Stimulated activated CD8-positive, alpha-beta memory T cell treated with anti-CD3 and anti-CD28 coated beads, Interleukin-12 subunit alpha, Interleukin-12 subunit beta, amount 100 ng/mL, for 24 hours (primary cell): ENCODE measurements around the gene IRAK2.

Source experiments
- DNase-seq: peaks from one replicate; pipeline ENCODE4 v3.0.0-alpha.2; 2020; ENCODE audit errors: extremely low read depth

IRAK2 gene

DNA sequence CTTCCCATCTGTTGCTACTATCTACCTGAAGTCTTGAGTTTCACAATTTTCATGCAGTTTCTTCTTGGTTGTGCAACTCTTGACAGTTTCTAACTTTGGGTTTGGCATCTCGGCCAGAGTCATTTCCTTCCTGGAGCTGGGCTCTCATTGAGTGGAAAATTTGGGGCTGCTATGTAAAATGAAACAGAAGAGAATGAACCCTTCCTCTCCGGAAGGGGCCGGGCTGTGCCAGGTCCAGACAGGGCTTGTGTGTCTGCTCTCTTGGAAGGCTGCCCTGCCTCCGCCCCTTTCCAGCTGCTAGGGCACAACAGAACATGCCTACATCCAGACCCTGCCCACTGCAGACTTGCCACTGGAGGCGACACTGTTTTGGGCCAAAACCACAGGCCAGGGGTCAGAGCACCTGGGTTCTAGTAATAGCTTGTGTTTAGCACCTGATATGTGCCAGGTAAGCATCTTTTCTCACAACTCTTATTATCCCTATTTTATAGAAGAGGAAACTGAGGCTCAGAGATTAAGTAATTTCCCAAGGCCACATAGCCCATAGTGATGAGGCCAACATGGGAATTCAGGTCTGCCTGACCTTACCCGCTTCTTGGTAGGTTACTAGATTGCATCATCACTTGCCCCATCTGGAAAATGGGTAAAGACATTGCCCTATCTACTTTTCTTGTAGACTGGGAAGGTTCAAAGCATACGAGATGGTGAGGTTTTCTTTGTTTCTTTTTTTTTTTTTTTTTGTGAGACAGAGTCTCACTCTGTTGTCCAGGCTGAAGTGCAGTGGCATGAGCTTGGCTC lies 25.0 kb downstream of the IRAK2 start:
- DNase-seq: no peak

DNA sequence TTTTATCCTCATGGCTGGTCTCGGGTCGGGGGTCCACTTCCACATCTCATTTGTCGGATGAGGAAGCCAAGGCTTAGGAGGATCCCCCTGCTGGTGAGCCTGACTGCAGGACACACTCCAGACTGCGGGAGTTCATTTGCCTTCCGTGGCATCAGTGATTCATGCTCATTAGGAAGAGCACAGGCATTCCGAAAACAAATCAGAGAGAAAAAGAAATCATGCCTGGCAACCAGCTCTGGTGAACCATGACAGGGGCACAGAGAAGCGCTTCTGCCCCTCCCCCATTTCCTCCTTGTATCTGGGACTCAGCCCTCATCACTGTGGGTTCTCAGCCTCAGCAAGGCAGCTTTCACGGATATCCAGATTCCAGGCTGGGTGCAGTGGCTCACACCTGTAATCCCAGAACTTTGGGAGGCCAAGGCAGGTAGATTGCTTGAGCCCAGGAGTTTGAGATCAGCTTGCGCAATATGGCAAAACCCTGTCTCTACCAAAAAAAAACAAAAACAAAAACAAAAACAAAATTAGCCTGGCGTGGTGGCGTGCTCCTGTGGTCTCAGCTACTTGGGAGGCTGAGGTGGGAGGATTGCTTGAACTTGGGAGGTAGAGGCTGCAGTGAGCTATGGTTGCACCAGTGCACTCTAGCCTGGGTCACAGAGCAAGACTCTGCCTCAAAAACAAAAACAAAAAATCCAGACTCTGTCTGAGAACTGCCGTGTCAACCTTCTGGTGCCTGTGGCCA lies 28.4 kb downstream of the IRAK2 start:
- DNase-seq: no peak

DNA sequence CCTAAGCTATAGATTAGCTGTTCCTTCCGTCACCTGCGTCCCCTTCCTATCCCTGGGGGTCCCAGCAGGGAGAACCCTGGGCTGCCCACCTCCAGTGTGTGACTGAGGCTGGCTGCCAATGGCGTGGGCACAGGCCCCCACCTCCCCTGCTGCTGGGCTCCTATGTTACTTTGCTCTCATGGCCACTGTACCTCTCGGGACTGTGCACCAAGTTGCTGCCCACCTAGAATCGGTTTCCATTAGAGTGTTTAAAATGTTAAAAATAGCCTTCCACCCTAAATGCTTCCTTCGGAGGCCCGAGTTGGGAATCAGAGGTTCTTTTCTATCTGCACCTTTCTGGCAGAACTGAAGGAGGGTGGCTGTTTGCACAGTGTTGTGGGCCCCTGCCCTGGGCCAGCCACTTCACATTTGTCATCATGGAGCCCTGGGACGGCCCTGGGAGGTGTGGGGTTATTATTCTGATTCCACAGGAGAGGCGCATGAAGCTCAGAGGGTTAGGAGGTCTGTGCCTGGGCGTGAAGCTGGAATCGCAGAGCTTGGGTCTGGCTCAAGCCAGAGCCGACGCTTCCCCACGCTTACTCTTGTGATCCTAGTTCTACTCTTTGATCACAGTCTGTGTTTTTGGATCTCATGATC lies 29.1 kb downstream of the IRAK2 start:
- no peak for DNase-seq

DNA sequence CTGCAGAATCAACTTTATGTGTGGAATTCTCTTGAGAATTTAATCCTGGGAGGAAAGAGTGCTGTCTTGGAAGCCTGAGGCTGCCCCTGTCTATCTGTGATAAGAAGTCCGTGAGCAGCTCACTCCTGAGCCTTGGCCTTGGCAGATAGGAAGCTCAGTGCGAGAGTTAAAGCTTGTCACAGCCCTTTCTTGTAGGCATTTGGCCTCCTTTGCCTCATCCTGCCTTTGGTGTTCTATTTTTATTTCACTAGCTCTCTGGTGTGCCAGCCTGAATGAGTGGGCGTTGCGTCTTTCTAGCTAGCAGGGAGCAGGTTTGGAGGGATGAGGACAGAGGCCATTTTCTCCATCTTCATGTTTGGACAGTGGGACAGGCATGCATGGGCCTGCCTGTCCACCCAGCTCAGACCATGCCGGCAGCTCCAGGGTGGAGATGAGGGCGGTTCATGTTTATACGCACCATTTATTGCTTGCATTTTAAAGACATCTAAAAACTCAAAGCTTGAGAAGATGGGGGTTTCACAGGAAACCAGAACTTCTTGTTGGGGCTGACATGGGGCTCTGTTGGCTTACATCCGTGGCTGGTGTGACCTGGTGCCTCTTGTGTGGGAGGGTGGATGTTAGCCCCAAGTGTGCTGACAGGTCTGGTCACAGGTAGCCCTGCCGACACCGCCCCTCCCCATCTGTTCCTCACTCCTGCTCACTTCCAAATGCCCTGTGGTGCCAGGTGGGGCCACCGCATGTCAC lies 29.8 kb downstream of the IRAK2 start:
- DNase-seq: no peak

DNA sequence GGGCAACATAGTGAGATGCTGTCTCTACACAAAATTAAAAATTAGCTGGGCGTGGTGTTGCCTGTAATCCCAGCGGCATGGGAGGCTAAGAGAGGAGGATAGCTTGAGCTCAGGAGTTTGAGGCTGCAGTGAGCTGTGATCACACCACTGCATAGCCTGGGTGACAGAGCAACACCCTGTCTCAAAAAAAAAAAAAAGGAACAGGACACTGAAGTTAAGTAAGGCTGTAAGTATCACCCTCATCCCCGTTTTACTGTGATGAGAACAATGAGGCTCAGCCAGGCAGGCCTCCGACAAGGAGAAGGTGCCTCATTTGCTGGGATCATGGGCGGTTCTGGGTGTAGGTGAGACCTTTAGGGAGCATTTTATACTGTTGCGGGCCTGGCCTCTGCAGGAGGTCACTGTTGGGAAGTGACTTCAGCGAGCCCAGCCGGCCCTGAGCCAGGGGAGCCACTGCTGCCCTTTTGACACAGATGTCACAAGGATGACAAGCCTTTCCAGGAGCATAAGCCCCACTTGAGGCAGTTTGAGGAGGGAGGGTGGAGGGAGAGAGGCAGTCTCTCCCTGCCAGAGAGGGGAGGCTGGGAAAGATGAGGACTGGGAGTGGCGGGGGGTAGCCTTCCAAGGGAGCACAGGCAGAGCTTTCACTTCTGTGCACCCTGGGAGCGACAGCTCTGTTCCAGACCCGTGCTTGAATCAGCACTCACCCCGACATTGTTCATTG lies 30.8 kb downstream of the IRAK2 start:
- no peak for DNase-seq

DNA sequence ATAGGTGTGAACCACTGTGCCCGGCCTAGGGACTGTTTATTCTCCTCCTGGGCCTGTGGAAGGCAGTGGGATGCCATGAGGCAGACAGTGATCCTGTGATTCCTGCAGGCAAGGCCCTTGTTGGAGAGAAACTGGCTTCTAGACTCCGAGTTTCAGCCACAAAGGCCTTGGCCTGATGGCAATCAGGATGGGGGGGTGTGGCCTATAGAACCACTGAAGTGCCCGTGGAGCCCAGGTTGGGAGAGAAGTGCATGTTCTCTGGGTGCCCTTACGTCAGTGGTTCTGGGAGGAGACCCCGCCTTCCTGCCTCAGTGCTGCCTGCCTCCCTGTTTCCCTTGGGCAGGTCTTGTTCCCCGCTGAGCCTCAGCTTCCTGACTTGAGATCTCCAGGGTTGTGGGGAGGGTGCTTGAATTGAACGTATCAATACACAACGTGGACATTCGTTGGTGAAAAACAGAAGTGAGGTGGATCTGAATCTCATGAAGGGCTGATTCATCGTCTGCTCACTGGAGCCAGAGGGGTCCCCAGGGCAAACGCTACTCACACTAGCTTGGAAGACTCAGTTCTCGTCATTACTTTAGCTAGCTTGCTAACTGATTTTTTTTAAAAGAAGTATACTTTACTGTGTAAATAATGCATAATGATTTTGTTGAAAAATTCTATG lies 31.8 kb downstream of the IRAK2 start:
- DNase-seq: no peak

DNA sequence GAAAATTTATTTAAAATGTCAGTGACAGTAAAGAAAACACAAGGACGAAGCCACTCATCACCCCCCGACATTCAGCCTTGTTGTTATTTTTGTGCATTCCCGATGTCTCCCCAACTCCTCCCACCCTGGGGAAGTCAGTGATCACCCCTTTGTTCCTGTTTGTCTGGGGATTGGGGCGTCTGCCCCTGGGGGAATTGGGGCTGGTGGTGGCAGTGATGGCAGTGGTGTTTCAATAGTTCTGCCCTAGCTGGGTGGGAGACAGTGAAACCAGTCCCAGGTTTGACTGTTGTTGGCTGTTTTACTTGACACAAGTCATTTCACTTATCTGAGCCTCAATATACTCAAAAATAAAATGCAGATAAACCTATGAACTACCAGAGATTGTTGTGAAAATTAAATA lies 33.5 kb downstream of the IRAK2 start:
- no peak for DNase-seq

DNA sequence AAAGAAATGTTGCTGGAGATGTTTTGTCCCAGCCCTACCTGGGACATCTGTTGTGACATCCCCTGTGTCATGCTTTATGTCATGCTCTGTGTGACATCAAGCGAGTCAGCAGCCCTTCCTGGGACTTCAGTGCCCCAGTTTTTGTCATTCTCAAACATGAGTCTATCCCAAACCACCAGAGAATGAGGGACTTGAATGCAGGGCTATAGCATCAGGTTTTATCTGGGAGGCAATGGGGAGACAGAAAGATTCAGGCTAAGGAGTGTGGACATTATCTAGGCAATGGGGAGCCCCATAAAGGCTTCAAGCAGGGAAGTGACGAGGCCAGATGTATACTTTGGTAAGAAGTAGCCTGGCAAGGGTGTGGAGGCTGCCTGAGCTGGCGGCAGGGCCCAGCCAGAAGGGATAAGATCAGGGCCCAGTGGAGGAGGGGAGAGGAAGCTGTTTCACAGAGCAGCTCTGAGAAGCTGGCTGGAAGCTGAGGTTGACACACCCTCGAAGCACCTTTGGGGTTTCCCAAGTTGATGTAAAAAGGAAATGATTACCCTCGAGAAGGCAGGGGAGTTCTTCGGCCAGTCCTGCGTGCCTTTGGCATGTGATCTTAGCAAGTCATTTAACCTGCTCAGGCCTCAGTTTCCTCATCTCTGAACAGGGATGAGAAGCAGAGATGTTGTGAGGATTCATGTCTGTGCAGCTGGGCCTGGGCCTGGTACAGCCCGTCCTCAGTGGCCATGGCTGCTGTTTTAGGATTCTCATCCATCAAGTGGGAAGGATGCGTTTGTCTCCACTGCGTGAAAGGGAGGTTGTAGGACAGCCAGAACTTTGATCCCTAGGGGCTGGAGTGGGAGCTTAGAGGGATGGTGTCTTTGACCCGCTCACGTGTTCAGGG lies 34.3 kb downstream of the IRAK2 start:
- peak; percentile 37 for DNase-seq

DNA sequence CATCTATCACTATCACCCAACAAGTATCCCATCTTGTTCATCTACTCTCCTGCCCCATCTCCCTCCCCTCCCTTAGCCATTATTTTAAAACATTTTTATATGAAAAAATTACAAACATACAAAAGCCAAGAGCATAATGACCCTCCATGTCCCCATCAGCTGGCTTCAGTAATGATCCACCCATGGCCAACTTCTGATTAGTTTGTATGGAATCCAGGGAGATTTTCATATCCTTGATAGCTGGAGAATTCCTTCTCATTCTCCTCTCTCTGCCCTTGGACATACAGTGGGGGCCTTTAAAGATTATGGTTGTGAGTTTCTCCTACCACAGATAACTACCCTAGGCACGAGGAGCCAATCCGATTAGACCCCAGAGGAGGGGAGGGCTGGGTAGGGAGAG lies 40.2 kb downstream of the IRAK2 start:
- DNase-seq: no peak

DNA sequence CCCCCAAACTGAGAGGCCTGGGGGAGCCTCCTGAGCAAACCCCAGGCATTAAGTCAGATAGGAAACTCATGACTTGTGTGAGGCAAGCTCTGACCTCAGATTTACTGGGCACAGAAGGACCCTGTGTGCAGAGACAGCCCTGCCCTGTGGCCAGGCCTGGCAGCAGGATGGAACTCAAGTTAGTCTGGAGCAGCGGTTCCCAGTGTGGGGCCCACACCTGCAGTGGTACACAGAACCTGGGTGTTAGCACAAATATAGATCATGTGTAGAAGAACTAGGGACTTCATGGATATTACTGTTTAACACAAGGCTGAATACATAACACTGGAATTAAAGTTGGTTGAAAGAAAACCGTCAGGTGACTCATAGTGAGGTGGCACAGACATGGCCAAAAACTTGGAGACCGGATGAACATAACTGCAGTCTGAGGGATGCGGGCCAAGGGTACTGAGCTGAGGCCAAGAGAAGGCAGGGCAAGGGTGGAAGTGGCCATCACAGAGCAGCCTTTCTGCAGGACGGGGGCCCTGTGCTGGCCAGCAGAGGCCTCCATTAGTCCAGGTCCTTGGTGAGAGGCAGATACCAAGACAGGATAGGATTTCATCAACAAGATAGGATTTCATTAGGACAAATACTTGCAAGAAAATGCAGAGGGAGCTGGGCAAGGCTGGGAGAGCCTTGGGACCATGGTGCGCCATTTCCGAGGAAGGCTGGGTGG lies 40.9 kb downstream of the IRAK2 start:
- no peak for DNase-seq

DNA sequence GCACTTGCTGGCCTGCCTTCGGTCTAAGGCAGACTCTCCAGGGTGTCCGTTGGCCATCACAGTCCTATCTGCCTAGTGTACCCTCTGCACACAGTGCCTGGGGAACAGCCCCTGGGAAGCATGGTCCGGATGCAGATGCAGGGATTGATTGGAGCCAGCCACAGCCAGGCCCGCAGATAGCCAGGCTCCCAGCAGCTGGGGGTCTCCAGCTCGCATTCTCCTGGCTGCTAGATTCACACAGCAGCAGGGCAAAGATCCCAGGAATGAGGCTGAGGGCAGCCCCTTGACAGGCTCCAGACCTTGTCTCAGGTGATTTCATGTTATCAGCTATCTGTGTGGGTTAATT lies 41.4 kb downstream of the IRAK2 start:
- no peak for DNase-seq

DNA sequence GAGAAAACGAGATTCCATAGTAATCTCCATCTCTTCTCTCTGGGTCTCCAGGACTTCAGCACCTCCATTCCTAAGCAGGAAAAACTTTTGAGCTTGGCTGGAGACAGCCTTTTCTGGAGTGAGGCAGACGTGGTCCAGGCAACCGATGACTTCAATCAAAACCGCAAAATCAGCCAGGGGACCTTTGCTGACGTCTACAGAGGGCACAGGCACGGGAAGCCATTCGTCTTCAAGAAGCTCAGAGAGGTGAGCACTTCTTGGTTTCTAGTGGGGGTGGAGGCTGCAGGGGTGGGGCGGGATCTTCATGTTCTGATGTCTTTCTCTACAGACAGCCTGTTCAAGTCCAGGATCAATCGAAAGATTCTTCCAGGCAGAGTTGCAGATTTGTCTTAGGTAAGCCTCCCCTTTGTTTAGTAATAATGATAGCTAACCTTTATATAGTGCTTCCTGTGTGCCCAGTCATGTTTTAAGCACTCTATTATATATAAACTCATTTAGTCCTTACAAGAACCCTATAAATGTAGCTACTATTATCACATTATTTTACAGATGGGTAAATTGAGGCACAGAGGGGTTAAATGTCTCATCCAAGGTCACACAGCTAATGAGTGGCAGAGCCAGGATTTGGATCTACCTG lies 48.6 kb downstream of the IRAK2 start:
- DNase-seq: no peak

DNA sequence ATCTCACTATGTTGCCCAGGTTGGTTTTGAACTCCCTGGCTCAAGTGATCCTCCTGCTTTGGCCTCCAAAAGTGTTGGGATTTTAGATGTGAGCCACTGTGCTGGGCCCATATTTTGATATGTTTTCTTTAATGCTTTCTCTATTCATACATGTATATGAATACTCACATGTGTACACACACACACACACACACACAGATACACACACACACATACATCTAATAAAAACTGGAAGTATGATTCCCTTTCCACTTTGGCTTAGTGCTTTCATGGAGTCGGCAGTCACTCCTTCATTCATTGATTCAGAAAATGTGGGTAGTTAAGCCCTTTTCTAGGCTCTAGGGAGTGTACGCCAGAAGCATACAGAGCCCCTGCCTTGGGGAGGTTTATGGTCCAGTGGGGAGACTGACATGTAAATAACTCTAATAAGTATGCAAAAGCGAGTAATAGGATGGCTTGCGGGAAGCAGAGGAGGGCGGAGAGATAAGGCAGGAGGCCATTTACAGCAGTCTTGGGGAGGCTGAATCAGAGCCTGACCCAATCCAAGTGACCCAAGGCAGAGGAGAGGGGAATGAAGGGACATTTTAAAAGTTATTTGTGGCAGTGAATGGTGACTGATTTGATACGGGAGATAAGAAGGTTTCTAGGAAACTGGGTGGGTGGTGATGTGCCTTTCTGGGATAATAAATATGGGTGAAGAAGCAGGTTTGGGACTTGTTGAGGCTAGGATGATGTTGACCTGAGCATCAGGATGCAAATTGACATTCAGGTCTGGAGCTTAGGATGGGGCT lies 51.1 kb downstream of the IRAK2 start:
- DNase-seq: no peak

DNA sequence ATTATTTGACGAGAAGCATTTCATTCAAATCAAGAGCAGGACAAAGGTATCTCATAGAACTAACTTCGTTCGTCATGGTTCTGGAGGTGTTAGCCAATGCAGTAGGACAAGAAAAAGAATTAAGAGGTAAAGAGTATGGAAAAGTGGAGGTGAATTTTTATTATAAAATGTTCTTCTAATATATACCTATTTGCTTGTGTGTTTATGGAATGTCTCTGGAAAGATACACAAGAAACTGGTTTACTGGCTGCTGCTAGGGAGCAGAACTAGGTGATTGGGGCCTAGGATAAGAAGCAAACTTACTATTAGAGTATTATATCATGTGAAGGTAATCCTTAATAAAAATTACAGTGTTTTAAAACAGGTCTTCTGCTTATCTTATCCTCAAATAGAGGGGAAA lies 52.6 kb downstream of the IRAK2 start:
- DNase-seq: no peak

DNA sequence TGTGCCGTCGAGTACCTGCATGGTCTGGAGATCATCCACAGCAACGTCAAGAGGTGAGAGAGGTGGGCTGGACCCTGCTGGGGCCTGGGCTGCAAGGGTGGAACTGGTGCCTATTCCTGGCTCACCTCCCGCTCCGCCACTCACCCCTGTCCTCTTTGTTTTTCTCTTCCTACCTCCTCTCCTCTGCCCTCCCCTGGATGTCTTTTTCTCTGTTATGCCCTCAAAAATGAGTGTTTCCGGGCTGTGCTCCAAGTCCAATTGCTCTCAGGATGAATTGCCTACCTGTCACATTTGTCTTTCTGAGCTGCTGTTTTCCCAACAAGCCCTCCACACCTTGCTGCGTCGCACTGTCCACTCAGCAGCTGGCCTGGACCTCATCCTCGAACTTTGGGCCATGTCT lies 55.0 kb downstream of the IRAK2 start:
- no peak for DNase-seq

DNA sequence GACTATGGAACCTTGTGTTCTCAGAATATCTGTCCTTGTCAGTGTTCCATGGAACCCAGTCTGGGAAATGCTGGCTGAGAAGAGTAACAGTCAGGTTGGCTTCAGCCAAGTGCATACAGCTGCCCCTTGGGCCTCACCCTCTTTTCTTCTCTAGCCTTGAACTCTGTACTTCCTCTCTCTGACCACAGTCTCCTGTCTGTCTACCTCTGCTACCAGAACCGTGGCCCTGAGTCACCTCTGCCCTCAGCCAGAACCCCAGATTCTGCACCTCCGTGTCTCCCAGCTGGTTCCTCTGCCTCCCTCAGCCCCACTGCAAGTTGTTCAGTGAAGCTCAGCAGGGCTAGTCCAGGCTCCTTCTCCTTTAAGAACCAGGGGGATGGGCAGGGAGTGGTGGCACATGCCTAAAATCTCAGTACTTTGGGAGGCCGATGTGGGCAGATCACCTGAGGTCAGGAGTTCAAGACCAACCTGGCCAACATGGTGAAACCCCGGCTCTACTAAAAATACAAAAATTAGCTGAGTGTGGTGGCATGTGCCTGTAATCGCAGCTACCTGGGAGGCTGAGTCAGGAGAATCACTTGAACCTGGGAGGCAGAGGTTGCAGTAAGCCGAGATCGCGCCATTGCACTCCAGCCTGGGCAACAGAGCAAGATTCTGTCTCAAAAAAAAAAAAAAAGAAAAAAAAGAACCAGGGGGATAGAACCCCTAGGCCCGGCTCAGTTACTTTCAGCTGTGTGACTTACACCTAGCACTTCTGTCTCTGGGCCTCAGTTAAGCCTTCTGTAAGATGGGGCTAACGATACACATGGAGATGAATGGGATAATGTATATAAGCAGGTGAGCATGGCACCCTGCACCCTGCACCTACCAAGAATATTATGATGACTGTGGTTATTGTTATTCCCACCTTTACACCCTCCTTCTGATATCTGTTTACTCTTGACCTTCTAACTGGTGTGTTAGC lies 59.2 kb downstream of the IRAK2 start:
- DNase-seq: no peak
